HG02852 (cell line): Measurements from ENCODE around the gene MAPK4.

Experiments
- ATAC-seq: cut with Tn5 transposase; IDR thresholded peaks from one replicate; pipeline ENCODE4 v1.9.1; 2021; ENCODE audit warnings: mild to moderate bottlenecking, moderate library complexity; ENCODE audit not compliant: unreplicated experiment

The MAPK4 gene

DNA sequence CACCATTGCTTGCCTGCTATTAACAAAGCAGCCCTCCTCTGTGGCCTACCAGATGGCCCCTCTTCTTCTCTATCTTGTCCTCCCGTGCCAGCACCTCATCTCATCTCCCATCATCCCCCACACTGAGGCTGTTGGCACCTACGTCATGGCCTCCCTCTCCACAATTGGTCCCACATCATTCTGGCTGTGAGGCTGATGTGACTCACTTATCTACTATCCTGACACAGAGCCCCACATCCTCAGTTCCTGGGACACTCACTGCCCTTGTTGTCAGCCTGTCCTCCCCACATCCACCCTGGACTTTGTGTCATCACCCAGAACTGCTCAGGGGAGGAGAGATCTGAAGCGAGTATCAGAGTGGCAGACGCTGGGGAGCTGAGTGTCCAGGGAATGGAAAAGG lies 157.0 kb downstream of the MAPK4 start:
- no peak for ATAC-seq

DNA sequence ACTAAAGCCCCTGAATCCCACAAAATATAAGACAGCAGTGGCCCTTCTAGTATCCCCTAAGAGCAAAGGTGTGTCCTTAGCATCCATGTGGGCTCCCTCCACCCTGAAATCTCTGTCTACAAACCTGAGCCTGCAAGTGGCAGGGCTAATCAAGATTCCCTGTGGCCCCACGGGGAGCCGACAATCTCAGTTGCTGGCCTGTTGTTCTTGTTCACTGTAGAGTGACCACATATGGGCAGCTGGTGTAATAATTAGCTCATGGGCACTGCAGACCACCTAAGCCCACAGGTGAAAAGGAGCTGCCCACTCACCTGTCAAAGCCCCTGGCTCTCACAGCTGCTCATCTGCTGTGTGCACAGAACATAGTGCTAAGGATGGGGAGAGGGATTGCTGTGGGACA lies 157.7 kb downstream of the MAPK4 start:
- no peak for ATAC-seq

- ATAC-seq = no peak
Observed at GRCh38 chr18:50719471-50720324, 159.8 kb downstream of the MAPK4 start.

DNA sequence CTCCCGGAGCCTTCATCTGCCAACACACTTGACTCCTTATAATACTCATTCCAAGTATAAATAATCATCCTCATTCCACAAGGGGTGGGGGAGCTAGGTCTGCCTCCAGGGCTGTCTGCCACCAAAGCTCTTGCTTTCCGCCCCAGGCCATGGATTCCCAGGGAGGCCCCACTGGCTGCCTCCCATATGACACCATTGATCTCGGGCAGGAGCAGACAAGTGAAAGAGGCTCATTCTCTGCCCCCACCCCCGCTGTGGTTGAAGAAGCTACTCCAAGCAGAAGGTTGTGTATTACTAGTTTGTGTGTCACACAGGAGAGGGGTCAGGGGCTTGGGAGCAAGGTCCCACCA lies 160.4 kb downstream of the MAPK4 start:
- no peak for ATAC-seq

DNA sequence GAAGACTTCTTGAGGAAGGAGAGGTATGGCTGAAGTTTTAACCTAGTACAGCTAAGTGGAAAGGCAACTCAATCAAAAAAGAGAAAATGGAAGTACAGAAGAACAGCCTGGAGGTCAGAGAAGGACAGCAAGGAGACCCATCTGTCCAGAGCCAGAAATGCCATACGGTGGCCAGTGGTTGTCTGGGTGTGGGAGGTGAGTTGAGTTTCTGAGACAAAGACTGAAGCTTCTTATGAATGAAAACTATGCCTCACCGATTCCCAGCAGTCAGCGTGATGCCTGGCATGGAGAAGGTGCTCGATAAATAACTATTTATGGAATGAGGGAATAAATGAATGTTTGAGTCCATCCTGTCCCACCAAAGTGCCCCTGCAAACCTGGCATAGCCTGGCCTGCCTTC lies 161.1 kb downstream of the MAPK4 start:
- ATAC-seq = no peak

GRCh38 chr18:50721451-50722120 lies 161.7 kb downstream of the MAPK4 start:
- no peak for ATAC-seq

DNA sequence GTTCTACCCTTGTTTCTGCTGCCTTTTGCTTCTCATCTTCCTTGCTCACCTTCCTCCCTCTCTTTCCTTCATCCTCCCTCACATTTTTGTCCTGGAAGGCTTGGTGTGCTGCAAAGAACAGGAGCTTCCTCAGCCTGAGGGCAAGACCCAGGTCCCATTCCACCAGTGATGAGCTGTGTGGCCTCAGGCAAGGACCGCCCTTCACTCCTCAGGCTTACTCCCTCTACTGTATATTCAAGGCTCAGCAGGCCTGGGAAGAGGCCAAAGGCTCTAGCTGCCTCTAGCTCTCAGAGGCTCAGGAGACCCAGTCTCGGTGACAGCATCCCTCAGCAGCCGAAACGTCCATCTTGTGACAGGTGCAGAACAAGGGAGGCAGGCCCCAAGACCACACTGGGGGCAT lies 162.4 kb downstream of the MAPK4 start:
- ATAC-seq = no peak

DNA sequence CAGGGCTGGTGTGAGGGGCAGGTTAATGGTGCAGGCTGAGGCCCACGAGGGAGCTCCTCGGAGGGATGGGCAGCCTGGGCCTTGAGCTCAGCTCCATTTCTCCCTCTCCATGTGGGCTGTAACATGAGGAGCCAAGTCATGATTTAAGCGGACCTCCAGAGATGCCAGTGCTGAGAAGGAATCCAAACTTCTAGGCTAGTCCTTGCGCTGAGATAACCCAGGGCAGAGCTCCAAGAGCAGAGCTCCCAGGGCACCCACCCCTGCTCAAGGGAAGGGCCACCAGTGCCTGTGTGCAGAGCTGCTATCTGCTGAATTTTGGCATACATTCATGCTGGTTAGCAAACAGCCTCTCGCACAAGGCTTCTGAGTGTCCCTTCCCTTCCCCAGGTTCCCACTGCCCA lies 164.9 kb downstream of the MAPK4 start:
- ATAC-seq = no peak

DNA sequence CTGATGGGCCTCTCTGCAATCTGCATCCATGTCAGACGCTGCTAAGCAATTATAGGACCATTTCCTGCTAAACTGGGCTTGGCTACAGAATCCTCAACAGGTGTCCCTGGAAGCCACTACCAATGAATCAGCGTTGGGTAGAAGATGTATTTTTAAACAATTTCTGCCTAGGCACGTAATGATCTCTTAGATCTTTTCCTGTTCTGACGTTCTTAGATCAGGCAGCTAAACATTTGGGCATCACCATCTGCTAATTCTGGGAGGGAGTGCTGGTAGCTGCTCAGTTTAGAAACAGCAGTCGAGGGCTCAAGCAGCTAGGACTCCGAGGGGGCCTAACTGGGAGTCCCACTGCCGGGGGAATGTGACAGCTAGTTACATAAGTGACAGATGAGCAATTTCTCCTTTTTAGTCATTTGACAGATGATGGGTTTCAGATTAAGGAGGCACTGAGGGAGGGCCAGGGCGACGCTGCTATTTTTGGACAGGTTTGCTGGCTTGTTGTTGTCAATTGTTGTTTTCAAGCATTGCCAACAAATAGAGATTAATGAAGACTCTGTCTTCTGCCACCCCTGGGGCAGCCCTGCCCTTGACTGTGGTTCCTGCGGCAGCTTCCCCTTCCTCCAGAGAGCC lies 167.2 kb downstream of the MAPK4 start:
- peak; percentile 95 for ATAC-seq

DNA sequence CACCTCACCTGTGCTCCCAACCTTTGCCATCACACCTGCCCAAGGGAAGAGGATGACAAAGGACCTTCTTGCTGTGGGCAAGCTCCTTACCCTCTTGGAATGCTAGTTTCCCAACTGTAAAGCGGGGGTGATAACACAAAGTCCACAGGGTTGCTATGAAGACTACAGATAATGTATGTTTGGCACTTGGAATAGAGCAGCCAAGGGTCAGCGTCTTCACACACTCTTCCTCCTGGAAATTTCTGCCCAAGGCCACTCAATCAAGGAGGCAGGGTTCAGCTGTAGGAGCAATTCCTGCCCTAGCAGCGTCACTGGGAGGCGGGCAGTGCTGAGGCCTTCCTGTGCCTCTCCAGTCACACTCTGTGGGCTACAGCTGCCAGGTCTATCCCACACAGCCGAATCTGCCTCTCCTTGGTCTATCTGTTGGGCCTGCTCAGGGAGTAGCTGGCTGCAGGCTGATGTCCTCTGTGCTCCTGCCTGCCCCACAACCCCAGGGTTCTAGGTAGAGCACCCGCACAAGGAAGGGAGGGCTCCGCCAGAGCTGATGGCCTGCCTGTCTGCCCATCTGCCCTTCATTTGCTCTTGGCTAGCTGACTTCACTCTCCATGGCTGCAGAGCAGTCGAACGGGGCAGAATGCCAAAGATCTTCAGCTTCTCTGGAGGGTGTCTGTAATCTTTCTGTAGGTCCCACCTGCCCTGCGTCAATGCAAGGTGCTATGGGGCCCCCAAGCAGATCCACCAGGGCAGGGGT lies 168.0 kb downstream of the MAPK4 start:
- ATAC-seq = no peak

DNA sequence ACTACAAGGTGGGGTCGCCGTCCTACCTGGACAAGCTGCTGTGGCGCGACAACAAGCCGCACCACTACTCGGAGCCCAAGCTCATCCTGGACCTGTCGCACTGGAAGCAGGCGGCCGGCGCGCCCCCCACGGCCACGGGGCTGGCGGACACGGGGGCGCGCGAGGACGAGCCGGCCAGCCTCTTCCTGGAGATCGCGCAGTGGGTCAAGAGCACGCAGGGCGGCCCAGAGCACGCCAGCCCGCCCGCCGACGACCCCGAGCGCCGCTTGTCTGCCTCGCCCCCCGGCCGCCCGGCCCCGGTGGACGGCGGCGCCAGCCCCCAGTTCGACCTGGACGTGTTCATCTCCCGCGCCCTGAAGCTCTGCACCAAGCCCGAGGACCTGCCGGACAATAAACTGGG lies 169.5 kb downstream of the MAPK4 start:
- ATAC-seq = no peak

GRCh38 chr18:50729986-50730385 lies 170.1 kb downstream of the MAPK4 start:
- no peak for ATAC-seq

DNA sequence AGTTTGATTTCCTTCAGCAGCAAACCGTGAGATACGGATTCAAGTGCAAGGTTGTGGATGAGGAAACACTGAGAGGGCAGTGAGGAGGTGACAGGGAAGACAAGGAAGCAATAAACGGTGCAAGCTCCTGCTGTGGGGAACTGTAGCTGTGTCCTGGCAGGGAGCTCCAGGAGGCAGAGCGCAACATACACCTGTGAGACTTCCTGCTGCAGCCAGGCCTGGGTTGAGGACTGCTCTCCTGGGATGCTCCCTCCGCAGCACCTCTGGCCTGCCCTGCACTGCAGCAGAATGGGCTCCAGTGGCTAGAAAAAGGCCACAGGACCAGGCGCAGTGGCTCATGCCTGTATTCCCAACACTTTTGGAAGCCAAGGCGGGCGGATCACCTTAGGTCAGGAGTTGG lies 174.5 kb downstream of the MAPK4 start:
- ATAC-seq = no peak

DNA sequence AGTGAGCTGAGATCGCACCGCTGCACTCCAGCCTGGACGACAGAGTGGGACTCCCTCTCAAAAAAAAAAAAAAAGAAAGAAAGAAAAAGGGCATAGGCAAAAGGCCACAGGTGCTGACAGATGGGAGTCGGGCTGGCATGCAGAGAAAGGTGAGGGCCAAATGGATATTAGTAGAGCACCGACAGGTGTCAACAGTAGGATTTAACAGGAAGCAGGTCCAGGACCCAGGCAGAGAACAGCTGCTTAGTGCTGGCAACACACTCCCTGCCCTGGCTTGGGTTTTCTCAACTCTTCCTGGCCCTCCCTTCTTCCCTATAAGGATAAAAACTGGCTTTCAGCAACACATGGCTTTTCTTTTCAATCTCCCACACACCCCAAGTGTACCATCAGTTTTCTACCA lies 175.0 kb downstream of the MAPK4 start:
- ATAC-seq = no peak

- ATAC-seq = no peak
Observed at GRCh38 chr18:50737127-50737526, 177.2 kb downstream of the MAPK4 start.

GRCh38 chr18:50738098-50738757 lies 178.3 kb downstream of the MAPK4 start:
- ATAC-seq = no peak

GRCh38 chr18:50742952-50743351 lies 183.1 kb downstream of the MAPK4 start:
- no peak for ATAC-seq

DNA sequence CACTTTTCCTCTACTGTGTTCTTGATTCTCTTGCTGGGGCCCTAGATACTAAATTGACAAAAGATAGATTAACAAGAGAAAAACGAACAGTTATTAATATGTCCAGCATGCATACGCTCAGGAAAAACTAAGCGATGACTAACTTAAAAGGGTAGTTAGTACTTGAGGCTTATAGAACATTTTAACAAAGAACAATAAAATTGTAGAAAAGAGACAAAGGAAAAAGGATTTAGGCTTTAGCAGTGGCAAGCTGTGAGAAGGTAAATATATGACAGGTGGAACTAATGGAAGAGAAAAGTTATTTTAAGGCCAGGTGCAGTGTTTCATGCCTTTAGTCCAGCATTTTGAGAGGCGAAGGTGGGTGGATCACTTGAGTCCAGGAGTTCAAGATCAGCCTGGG lies 184.4 kb downstream of the MAPK4 start:
- ATAC-seq = no peak

- no peak for ATAC-seq
Observed at GRCh38 chr18:50745945-50746344, 186.1 kb downstream of the MAPK4 start.

DNA sequence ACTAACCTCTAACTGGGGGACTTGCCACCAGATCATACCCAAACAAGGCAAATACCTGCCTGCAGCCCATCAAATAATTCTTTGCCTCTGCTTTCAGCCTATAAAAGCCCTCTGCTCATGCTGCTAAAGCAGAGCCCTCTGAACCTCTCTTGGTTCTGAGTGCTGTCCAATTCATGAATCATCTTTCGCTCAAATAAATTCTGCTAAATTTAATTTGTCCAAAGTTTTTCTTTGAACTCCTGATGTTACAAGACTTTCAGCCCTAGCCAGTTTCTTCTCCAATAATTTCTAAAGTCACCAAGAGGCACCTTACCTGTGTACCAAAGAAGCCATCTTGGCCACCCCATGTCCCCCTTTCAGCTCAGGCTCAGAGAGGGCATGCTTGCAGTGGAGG lies 188.0 kb downstream of the MAPK4 start:
- no peak for ATAC-seq
